ENCODE data around the gene GSTA2.
"Not testable (repeated sequence)": the region's sequence is repeated elsewhere in the genome, so short reads cannot be mapped to it uniquely, and the experiment has no call there.

GSTA2 gene

GRCh38 chr6:52763322-52763916 is at the start of gene GSTA2:
Gene GSTA2, minus strand, starts transcription at chr6:52763475. Its CDS starts 5,528 bp downstream, at chr6:52757947.
- not testable (repeated sequence) for DNase-seq (ENCODE audit: low read depth in 3 of 3)

- DNase-seq (ENCODE audit: low read depth in 3 of 3): not testable (repeated sequence)
These were observed 46.5 kb upstream of the GSTA2 start for GRCh38 chr6:52809777-52810176.

- DNase-seq (ENCODE audit: low read depth in 3 of 3): no peak
These were observed 45.4 kb upstream of the GSTA2 start for GRCh38 chr6:52808660-52809059.

- not testable (repeated sequence) for DNase-seq (ENCODE audit: low read depth in 3 of 3)
These were observed 40.5 kb upstream of the GSTA2 start, which contains the start of gene GSTA1 for GRCh38 chr6:52803668-52804255. Gene GSTA1, minus strand, starts transcription at chr6:52803816. Its CDS starts 4,549 bp downstream, at chr6:52799267.

GRCh38 chr6:52802806-52803205 is 39.5 kb upstream of the GSTA2 start:
- DNase-seq (ENCODE audit: low read depth in 3 of 3): no peak

GRCh38 chr6:52801188-52801841 is 38.0 kb upstream of the GSTA2 start:
- no peak for DNase-seq (ENCODE audit: low read depth in 3 of 3)

- DNase-seq (ENCODE audit: low read depth in 3 of 3): not testable (repeated sequence)
These were observed 36.0 kb upstream of the GSTA2 start for GRCh38 chr6:52799272-52799671.

- DNase-seq (ENCODE audit: low read depth in 3 of 3): not testable (repeated sequence)
These were observed 31.1 kb upstream of the GSTA2 start for GRCh38 chr6:52794366-52794765.

GRCh38 chr6:52790861-52791260 is 27.6 kb upstream of the GSTA2 start:
- DNase-seq (ENCODE audit: low read depth in 3 of 3): no peak

- not testable (repeated sequence) for DNase-seq (ENCODE audit: low read depth in 3 of 3)
These were observed 26.4 kb upstream of the GSTA2 start for GRCh38 chr6:52789658-52790057.

GRCh38 chr6:52788478-52788877 is 25.2 kb upstream of the GSTA2 start:
- no peak for DNase-seq (ENCODE audit: low read depth in 3 of 3)

GRCh38 chr6:52787917-52788316 is 24.6 kb upstream of the GSTA2 start:
- DNase-seq (ENCODE audit: low read depth in 3 of 3): no peak

GRCh38 chr6:52786249-52786956 is 23.1 kb upstream of the GSTA2 start:
- DNase-seq (ENCODE audit: low read depth in 3 of 3): no peak

GRCh38 chr6:52782696-52783274 is 19.5 kb upstream of the GSTA2 start:
- DNase-seq (ENCODE audit: low read depth in 3 of 3): not testable (repeated sequence)

- DNase-seq (ENCODE audit: low read depth in 3 of 3): not testable (repeated sequence)
These were observed 18.9 kb upstream of the GSTA2 start for GRCh38 chr6:52782209-52782608.

GRCh38 chr6:52779237-52779636 is 16.0 kb upstream of the GSTA2 start:
- no peak for DNase-seq (ENCODE audit: low read depth in 3 of 3)

GRCh38 chr6:52776711-52777351 is 13.6 kb upstream of the GSTA2 start:
- DNase-seq (ENCODE audit: low read depth in 3 of 3): not testable (repeated sequence)

GRCh38 chr6:52769399-52769798 is 6.1 kb upstream of the GSTA2 start:
- not testable (repeated sequence) for DNase-seq (ENCODE audit: low read depth in 3 of 3)

GRCh38 chr6:52767658-52768057 is 4.4 kb upstream of the GSTA2 start:
- DNase-seq (ENCODE audit: low read depth in 3 of 3): not testable (repeated sequence)

GRCh38 chr6:52761673-52762491 is 1.4 kb downstream of the GSTA2 start:
- DNase-seq (ENCODE audit: low read depth in 3 of 3): not testable (repeated sequence)

Data from stimulated activated CD4-positive, alpha-beta T cell treated with anti-CD3 and anti-CD28 coated beads, TNF-alpha, amount 100 ng/mL, for 24 hours (primary cell).